IPS DF 4.7 (cell line): Measurements from ENCODE around the gene CTAG1B.
"Not testable (repeated sequence)": the region's sequence is repeated elsewhere in the genome, so short reads cannot be mapped to it uniquely, and the experiment has no call there.

Source experiments
- DNase-seq: peaks from one replicate; pipeline ENCODE4 v3.0.0-alpha.2; 2013; ENCODE audit warnings: low spot score; ENCODE audit errors: extremely low read depth

The CTAG1B gene

DNA sequence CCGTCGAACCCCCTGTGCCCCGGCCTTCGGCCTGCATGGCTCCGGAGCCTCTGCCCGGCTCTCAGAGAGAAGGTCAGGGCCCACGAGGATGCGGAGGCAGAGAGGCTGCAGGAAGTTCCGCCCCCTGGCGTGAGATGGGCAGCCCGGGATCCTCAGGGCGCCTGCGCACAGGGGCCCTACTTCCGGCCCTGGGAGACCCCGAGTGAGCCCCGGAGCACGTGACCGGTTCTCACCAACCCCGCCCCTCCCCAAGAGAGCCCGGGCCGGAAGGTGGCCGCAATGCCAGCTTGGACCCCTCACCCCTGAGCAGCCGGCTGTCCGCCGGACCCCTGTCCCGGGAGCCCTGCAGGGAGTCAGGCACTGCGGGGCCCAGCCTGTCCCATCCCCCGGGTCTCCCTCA is at the start of gene CTAG1B:
CTAG1B (minus strand) TSS at position 101 of the 400 bp plus-strand sequence; CDS start at position 37, 64 bp downstream.
- DNase-seq = not testable (repeated sequence)

DNA sequence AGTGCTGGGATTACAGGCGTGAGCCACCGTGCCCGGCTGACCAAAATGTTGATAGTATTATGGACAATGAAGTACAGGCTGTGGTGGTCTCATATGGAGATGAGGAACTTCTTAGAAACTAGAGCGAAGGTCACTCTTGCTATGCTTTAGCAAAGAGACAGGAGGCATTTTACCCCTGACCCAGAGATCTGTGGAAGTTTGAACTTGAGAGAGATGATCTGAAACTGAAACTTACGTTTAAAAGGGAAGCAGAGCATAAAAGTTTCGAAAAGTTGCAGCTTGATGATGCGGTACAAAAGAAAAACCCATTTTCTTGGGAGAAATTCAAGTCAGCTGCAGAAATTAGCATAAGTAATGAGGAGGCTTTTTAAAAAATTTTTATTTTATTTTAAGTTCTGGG is 42.8 kb upstream of the CTAG1B start:
- no peak for DNase-seq

DNA sequence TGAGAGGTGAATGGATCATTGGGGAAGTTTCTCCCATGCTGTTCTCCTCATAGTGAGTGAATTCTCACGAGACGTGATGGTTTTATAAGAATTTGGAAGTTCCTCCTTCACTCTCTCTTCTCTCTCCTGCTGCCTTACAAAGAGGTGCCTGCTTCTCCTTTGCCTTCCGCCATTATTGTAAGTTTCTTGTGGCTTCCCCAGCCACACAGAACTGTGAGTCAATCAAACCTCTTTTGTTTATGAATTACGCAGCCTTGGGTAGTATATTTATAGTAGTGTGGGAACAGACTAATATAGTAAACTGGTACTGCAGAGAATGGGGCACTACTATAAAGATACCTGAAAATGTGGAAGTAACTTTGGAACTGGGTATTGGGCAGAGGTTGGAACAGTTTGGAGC is 42.1 kb upstream of the CTAG1B start:
- no peak for DNase-seq

DNA sequence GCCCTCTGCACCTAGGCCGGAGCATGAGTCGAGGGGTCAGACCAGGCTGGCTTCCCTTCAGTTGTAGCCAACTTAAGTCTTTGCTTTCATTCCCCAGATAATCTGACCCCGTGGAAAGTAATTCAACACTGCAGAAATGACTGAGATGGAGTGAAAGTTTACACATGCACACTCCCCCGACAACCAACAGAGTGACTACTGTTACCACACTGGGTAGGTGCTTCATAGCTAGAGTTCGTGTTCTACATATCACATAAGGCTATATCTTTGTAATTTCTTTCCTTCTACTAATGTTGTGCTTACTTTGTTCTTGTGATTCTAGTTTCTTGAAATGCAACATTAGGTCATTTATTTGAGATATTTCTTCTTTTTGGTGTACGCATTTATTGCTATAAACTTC is 41.5 kb upstream of the CTAG1B start:
- no peak for DNase-seq

DNA sequence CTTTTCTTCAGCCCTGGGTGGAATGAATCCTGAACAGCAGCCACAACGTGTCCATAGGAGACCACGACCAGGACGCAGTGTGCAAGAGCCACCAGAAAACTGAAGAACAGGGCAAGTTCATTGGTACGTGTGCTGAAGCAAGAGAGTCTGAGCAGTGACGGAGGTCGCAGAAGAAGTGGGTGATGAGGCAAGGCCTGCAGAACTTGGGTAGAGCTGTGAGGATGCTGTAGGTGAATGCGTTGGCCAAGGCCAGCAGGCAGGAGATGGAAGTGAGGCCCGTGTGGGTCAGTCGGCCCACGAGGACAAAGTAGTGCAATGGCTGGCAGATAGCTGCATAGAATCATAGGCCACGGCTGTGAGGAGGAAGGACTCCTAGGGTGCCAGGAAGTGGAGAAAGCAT is 39.9 kb upstream of the CTAG1B start:
- DNase-seq = no peak

DNA sequence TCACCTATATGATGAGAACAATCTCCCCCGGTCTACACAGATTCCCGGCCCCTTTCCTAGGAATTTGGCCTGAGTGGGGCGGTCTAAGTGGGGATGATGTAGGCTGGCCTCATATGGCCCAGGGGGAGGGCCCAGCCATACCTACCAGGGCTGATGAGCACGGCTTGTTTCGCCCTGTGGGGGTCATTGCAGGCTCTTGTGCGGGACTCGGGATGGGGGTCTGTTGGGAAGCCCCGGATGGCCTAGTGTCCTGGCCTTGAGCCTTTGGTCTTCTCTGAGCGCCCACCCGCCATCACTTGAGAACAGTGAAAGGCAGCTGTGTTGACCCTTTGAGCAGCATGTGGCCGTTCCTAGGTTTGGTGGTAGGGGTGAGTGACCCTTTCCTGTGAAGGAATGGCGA is 39.1 kb upstream of the CTAG1B start:
- no peak for DNase-seq

DNA sequence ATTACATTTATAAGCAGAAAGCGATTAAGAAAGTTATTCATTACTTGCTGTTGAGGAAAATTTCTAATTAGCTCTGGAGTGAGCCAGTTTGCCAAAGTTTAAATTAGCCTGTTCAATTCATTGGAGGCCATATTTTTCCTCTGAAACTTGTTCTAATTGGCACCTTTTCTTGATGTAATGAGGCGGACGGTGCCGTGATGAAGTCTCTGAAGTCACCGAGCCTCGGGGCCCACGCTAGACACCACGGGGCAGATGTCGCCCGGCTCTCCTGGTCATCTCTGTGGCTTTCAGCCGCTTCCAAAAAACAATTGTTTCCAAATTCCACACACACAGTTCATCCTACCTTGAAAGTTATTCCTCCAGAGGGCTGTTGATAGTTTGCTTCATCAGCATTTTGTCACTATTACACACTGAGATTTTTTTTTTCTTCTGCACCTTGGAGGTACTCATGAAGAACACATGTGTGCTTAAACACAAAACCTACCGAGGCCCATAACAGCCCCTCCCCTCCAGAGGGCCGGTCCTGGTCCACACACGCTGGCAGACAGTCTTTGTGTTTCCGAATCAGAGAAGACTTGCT is 38.2 kb upstream of the CTAG1B start:
- DNase-seq = no peak

DNA sequence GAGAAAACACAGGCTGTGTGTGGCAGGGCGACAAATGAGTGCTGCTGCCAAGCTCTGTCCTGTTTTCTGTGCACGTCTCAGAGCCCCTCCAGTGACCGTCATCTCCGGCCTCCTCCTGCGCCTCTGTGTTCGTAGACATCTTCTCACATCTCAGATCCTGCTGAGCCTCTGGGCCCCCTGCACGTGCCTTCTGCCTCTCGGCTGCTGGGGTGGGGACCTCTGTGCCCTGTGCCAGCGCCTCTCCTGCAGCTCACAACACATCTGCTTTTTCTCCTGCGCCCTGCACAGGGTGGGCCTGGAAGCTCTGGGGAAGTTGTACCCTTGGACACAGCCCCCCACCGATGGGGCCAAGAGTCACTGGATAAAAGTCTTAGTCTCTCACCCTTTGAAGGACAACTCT is 36.7 kb upstream of the CTAG1B start:
- DNase-seq = no peak

DNA sequence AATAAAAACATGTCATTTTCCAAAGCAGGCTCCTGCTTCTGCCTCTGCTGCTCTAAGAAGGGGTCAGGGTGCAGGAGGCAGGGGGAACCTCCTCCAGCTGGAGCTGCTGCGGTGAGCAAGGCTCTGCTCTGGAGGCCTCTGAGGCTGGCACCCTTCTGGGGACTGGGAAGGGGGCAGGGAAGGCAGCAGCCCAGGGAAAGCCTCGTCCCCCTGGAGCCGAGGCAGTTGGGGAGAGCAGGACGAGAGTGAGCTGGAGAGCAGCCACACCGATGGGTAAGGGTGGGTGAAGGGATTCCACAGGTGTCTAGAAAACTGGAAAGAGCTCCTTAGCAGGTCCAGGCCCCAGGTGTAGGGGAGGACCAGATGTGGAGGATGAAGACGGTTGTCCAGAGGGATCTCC is 36.3 kb upstream of the CTAG1B start:
- no peak for DNase-seq

DNA sequence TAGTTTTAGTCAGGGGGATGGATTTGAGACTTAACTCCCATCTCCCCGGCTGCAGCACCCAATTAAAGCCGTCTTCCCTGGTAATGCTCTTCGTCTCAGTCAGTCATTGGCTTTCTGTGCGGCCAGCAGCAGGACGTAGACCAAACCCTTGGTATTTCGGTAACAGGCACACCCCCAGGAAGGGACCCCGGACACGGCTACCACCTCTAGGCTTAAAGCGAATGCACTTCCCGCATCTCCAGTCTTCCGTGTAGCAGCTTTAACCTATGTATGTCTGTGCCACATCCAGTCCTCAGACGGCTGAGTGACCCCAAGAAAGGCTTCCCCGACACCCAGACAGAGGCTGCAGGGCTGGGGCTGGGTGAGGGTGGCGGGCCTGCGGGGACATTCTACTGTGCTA is 35.8 kb upstream of the CTAG1B start:
- no peak for DNase-seq

DNA sequence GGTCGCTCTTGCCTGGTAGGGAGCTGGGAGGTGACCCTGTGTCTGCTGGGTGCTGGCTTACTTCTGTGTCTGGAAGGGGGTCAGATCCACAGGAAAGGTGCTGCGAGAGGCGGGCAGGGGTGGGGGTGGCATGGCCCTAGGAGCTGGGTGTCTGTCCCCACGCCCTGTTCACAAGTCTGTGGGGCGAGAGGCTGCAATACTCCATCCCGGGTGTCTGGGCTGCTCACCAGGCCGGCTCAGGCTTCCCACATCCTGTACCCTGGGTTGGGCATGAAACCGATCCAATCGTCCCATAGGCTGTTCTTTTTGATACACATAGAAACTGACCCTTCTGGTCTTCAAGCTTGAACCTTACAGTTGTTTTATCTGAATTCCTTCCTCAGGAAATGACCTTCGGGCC is 35.3 kb upstream of the CTAG1B start:
- DNase-seq = no peak

DNA sequence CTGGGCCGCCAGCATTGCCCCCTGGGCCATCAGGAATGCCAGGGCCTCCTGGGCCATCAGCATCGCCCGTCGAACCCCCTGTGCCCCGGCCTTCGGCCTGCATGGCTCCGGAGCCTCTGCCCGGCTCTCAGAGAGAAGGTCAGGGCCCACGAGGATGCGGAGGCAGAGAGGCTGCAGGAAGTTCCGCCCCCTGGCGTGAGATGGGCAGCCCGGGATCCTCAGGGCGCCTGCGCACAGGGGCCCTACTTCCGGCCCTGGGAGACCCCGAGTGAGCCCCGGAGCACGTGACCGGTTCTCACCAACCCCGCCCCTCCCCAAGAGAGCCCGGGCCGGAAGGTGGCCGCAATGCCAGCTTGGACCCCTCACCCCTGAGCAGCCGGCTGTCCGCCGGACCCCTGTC is 34.3 kb upstream of the CTAG1B start, which contains the start of gene CTAG2:
CTAG2 (minus strand) TSS at position 167 of the 400 bp plus-strand sequence; CDS start at position 103, 64 bp downstream.
- DNase-seq = not testable (repeated sequence)

DNA sequence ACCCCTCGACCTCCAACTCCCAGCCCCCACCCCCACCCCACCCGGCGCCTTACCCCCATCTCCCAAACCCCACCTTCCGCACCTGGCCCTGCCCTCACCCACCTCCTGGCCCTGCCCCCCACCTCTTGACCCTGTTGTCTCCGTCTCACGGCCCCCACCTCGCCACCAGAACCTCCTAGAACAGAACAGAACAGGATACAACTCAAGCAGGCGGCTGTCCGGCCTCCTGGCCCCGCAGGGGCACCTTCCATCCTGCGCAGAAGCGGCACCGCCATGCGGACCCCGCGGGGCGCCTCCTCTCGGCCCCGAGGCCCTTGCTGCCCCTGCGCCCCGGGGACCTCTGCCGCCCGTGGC is 33.9 kb upstream of the CTAG1B start:
- no peak for DNase-seq

DNA sequence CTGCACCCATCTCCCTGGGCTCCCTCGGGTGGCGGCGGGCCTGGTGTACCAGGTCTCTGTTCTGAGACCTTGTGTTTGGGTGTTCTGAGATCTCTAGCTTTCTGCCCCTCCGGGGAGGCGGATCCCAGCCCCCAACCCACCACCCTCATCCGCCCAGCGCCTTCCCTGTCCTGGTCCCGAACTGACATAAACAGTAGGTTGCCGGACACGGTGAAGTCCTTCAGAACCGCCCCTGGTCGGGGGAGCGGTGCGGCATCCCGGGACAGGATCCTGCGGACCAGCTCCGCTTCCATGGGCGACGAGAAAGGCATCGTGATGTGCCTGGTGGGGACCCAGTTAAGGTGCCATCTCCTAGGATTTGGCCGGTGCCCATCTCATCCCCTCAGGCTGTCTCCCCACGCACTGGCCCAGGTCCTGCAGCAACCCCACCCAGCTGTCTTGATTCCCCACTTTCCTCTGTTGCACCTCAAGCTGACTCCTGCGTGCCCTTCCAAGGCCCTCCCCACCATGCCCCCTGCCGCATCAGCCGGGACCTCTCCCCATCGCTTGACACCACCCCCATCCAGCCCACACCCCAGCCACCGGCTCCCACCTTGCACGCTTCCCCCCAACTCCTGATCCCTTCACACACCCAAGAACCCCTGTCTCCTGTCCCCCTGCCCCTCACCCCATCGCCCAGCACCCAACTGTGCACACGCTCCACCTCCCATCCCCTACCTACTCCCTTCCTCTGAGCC is 33.4 kb upstream of the CTAG1B start:
- DNase-seq = no peak

DNA sequence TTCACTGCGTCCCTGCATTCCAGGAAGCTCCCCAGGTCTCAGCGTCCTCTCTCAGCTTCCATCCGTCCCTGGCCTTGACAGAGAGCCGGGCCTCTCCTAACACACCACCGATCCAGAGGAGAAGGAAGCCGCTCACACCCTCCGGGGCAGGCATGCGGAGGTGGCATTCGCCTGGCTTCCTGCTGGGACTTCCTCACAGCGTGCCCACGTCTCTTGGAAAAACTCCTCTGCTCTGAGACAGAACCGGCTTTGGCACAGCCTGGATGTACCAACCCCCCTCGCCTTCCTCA is 31.1 kb upstream of the CTAG1B start:
- no peak for DNase-seq

DNA sequence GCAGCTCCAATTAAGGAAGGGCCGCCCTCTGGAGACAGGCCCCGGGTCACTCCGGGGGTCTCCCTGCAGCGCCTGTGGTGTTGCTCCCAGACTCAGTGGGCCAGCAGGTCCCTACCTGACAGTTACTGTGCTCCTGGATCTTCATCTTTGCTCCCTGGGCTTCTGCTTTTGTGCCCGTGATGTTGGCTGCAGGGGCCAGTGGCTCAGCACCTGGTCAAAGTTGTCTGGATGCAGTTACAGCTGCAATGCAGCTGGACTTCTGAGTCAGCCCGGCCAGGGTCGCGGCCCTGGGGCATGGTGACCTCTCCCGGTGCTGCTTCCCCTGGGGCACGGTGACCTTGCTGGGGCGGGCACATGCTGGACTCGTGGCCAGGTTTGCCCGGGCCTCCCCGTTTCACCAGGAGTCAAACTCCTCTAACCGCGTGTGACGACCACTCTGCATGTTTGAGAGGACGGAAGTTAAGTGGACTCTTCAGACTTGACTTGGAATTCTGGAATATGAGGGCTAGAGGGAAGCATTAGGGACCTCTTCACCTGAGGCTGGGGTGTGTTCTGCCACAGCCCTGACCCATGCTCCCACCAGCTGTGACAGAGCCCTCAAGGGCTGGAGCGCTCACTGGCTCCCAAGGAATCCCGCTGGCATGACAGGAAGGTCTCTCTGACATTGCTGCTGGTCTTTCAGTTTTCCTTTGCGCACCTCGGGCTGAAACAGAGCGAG is 30.6 kb upstream of the CTAG1B start:
- no peak for DNase-seq

DNA sequence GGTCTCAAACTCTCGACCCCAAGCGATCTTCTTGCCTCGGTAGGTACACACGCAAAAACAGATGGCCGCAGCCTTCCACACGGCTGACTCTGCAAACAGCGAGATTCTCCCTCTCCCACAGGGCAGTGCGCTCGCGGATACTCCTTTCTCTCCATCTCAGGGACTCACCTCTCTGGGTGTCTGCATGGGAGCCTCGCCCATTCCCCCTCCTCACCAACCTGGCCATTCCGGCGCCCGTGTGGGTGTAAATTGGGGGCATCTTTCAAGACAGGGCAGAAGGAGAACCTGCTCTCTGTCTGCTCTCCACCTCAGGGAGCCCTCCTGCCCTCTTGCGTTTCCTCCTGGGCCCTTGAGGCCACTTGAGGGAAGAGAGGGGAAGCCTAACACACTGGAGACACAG is 29.8 kb upstream of the CTAG1B start:
- DNase-seq = no peak

DNA sequence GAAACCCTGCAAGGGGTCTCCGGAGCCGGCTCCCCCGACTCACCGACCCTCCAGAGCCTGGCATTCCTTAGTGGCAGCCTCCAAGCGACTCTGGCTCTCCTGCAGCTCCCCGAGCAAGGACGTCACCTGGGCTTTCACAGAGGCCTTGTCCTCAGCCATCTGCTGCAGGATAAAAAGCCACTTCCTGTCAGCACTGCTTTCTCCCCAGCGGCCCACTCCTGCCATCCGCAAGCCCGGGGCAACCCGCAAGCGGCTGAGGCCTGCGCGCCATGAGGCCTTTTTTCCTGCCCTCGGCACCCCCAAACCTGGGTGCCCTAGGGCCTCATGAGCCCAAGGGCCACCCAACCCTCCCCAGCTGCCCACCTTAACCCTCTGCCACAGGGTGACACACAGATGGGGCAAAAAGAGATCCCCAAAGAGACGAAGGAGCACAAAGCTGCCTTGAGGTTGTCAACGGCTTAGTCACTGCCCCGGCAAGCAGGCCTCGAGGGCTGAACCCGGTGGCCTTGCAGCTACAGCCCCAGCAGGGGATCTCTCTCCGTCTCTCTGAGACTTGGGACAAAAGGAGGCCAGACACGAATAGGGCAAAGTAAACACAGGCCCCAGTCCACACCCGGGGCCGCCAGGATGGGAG is 26.8 kb upstream of the CTAG1B start:
- not testable (repeated sequence) for DNase-seq

DNA sequence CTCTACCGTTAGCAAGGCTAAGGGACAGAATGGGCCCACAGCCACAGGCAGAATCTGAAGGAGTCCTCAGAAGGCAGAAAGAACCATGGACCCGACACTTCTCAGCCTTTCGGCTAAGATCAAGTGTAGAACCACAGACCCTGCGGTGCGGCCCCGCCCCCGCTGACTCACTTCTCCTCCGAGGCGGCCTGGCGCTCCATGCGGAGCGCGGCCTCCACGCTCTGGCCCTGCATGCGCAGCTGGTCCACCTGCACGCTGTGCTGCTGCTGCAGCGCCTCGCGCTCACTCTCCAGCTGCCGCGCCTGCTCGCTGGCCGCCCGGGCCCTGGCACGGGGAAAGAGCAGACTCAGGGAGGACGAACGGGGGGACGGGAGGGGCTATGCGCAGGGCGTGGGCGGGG is 24.6 kb upstream of the CTAG1B start:
- not testable (repeated sequence) for DNase-seq

DNA sequence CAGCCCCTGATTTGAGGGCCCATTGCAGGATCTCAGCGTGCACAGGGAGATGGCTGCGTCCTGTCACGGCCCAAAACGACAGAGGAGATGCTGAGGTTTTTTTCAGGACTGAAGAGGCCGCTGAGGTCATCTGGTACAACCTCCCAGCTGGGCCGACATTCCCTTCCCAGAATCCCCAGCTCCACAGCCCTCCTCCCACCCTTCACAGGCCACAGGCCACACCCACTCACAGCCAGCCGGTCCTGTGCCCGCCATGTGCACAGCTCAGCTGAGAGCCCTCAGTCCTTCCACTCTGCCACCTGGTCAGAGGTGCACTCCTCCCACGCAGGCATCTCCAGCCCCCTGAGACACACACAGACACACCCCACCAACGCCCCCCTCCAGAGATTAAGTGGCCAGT is 22.7 kb upstream of the CTAG1B start:
- DNase-seq = not testable (repeated sequence)

DNA sequence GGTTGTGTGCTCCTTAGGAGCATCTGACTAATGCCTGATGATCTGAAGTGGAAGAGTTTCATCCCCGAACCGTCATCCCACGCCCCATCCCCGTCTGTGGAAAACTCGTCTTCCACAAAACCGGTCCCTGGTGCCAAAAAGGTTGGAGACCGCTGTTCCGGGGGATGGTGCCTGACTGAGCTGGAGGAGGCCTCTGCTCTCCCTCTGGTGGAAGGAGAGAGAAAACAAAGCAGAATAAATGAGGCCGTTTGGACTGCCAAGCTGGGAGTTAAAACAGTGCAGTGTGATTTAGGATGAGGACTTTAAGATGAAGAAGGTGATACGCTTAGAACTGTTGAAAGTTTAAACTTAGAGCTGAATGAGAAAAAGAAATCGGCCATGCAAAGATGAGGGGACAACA is 14.6 kb upstream of the CTAG1B start:
- not testable (repeated sequence) for DNase-seq

DNA sequence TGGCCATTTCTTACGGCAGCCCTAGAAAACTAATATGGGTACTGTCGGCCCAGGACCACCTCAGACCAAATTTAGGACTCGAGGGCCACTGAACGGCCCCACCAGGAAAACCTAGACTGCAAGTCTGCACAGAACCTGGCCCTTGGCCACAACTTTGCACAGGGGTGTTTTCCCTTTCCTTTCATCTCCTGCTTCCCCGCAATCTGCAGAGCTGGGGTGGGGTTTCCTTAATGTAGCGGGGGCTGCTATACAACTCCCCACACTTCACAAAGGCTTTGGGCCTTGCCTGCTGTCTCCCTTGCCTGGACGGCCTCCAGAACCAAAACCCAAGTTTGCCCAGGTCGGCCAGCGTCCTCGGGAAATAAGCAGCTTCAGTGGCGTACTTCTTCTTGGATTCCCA is 11.9 kb upstream of the CTAG1B start:
- not testable (repeated sequence) for DNase-seq
